WTC11 (cell line): Measurements from ENCODE around the gene EHF.

Experiments used
- ATF2 ChIP-seq: sonication (generic); formaldehyde crosslinking; IDR thresholded peaks from 2 replicates; pipeline ENCODE4 v1.8.1; 2022; ENCODE audit warnings: low read depth, missing genetic modification reagents, borderline replicate concordance
- ATF3 ChIP-seq: sonication (generic); formaldehyde crosslinking; conservative IDR thresholded peaks from 2 replicates; pipeline ENCODE4 v1.8.1; 2022; ENCODE audit warnings: mild to moderate bottlenecking, missing genetic modification reagents
- CREB1 ChIP-seq: sonication (generic); formaldehyde crosslinking; IDR thresholded peaks from 2 replicates; pipeline ENCODE4 v1.8.0; 2023; ENCODE audit warnings: mild to moderate bottlenecking, missing genetic modification reagents
- CTCF ChIP-seq: fragments of 200-600 bp; IDR thresholded peaks from 2 replicates; pipeline ENCODE4 v1.8.0; 2022; ENCODE audit warnings: antibody characterized with exemption
- MAX ChIP-seq: sonication (generic); formaldehyde crosslinking; IDR thresholded peaks from 2 replicates; pipeline ENCODE4 v1.8.0; 2022; ENCODE audit warnings: mild to moderate bottlenecking, missing genetic modification reagents
- NR1H2 ChIP-seq: sonication (generic); formaldehyde crosslinking; IDR thresholded peaks from 2 replicates; pipeline ENCODE4 v1.9.0; 2021; ENCODE audit warnings: mild to moderate bottlenecking, moderate library complexity, missing genetic modification reagents
- NR2C2 ChIP-seq: sonication (generic); formaldehyde crosslinking; IDR thresholded peaks from 2 replicates; pipeline ENCODE4 v1.8.0; 2022; ENCODE audit warnings: mild to moderate bottlenecking, missing genetic modification reagents
- TCF7 ChIP-seq: sonication (generic); formaldehyde crosslinking; IDR thresholded peaks from 2 replicates; pipeline ENCODE4 v1.8.0; 2022; ENCODE audit warnings: mild to moderate bottlenecking, low read depth, missing genetic modification reagents, moderate library complexity
- TP53 ChIP-seq: sonication (generic); formaldehyde crosslinking; IDR thresholded peaks from 2 replicates; pipeline ENCODE4 v1.8.1; 2023; ENCODE audit warnings: mild to moderate bottlenecking, missing genetic modification reagents
- USF1 ChIP-seq: sonication (generic); formaldehyde crosslinking; IDR thresholded peaks from 2 replicates; pipeline ENCODE4 v1.8.0; 2022; ENCODE audit warnings: mild to moderate bottlenecking, missing genetic modification reagents
- ZNF532 ChIP-seq: fragments of 250-450 bp; sonication (Bioruptor Pico); IDR thresholded peaks from 2 replicates; pipeline ENCODE4 v1.9.0; 2021; ENCODE audit warnings: mild to moderate bottlenecking, borderline replicate concordance

- no peak for TF ChIP-seq ATF2
- TF ChIP-seq CTCF = no peak
- no peak for TF ChIP-seq USF1 (CRISPR knock-in tag)
- TF ChIP-seq TCF7 (CRISPR knock-in tag) = no peak
- TF ChIP-seq ZNF532 (CRISPR knock-in tag) = no peak
- no peak for TF ChIP-seq CREB1 (CRISPR knock-in tag)
- TF ChIP-seq NR1H2 (CRISPR knock-in tag) = no peak
- TF ChIP-seq NR2C2 (CRISPR knock-in tag) = no peak
- TF ChIP-seq TP53 (CRISPR knock-in tag) = no peak
- no peak for TF ChIP-seq MAX (CRISPR knock-in tag)
- TF ChIP-seq ATF3 (CRISPR knock-in tag) = no peak
Measured at GRCh38 chr11:34585304-34585734, 35.6 kb upstream of the EHF start.
